Body of pancreas (tissue), 4 donors: ENCODE measurements around the gene NR2F6.

ENCODE experiments used
- POLR2A ChIP-seq, 3 donors: fragments of 450-650 bp; IDR thresholded peaks; one replicate each; pipeline ENCODE4 v1.6.1; 2016; ENCODE audit warnings: antibody characterized with exemption in 3 of 3, mild to moderate bottlenecking in 2 of 3
- TF ChIP-seq, protein P1 (sequence below), 7 experiments: fragments of 450-650 bp in 4 of 7; fragments of 200-600 bp in 3 of 7; sonication (generic) in 3 of 7; IDR thresholded peaks; one replicate each; pipeline ENCODE4 v1.5.1; 2016 to 2019; ENCODE audit warnings: antibody characterized with exemption in 7 of 7

DNA sequence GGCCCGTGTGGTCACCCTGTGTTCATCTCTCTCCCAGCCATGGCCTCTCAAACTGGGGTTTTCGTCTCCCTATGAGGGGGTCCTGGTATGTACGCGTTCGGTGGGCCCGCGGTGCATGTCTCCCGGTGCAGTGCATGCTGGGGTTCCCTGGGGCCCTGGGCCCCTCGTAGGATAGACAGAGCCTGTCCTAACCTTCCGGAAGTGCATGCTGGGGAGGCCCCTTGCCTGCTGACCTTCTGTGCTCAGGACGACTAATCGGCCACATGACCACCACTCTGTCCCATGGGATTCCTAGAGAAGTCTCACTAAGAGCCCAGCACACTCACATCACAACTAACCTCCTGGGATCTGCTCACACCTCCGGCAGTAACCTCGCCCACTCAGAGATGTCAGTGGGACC, 35.4 kb downstream of the NR2F6 start:
- TF ChIP-seq POLR2A (IDR thresholded peaks at IDR 0.05) = no peak
- TF ChIP-seq, protein P1, sequence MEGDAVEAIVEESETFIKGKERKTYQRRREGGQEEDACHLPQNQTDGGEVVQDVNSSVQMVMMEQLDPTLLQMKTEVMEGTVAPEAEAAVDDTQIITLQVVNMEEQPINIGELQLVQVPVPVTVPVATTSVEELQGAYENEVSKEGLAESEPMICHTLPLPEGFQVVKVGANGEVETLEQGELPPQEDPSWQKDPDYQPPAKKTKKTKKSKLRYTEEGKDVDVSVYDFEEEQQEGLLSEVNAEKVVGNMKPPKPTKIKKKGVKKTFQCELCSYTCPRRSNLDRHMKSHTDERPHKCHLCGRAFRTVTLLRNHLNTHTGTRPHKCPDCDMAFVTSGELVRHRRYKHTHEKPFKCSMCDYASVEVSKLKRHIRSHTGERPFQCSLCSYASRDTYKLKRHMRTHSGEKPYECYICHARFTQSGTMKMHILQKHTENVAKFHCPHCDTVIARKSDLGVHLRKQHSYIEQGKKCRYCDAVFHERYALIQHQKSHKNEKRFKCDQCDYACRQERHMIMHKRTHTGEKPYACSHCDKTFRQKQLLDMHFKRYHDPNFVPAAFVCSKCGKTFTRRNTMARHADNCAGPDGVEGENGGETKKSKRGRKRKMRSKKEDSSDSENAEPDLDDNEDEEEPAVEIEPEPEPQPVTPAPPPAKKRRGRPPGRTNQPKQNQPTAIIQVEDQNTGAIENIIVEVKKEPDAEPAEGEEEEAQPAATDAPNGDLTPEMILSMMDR (IDR thresholded peaks at IDR 0.05) = no peak
